ENCODE results near the gene ATP2B2. TPM values are rescaled to one million over a fixed set of nuclear protein-coding genes. Genes with fewer than 3 reads are reported as not detected.

ATP2B2 gene
- total RNA-seq, 1 donor from 2014 or later = 0.42 TPM

DNA sequence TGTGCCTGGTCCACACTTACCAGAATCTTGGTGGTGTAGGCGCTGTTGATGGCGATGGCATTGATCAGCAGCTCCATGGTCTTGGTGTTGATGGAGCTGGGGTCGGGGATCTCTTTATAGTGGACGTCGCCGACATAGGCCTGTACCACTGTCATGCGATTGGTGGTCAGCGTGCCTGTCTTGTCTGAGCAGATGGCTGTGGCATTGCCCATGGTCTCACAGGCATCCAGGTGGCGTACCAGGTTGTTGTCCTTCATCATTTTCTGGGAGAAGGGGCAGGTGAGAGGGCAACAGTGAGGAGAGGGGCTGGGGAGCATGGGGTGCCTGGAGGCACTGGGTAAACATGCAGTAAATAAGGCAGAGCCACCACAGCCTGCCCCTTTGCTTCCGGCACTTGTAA lies 133.6 kb downstream of the ATP2B2 start:
- Mint-ChIP-seq H3K4me3 (no peak overlapping the region), H3K4me1 (no peaks in the 10 kb centered on the region), H3K27me3 (ENCODE audit: low read depth) (peaks cover 12% of the 10 kb centered on the region), H3K36me3 (ENCODE audit: low read depth) (no peaks in the 10 kb centered on the region), H3K27ac (ENCODE audit: unreplicated experiment) (no peak overlapping the region), H3K9me3 (peaks cover 3% of the 10 kb centered on the region)
- DNase-seq (ENCODE audit: low read depth, low spot score) = no peak
- TF ChIP-seq, protein P1, sequence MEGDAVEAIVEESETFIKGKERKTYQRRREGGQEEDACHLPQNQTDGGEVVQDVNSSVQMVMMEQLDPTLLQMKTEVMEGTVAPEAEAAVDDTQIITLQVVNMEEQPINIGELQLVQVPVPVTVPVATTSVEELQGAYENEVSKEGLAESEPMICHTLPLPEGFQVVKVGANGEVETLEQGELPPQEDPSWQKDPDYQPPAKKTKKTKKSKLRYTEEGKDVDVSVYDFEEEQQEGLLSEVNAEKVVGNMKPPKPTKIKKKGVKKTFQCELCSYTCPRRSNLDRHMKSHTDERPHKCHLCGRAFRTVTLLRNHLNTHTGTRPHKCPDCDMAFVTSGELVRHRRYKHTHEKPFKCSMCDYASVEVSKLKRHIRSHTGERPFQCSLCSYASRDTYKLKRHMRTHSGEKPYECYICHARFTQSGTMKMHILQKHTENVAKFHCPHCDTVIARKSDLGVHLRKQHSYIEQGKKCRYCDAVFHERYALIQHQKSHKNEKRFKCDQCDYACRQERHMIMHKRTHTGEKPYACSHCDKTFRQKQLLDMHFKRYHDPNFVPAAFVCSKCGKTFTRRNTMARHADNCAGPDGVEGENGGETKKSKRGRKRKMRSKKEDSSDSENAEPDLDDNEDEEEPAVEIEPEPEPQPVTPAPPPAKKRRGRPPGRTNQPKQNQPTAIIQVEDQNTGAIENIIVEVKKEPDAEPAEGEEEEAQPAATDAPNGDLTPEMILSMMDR (conservative IDR thresholded peaks at IDR 0.05) = no peak

DNA sequence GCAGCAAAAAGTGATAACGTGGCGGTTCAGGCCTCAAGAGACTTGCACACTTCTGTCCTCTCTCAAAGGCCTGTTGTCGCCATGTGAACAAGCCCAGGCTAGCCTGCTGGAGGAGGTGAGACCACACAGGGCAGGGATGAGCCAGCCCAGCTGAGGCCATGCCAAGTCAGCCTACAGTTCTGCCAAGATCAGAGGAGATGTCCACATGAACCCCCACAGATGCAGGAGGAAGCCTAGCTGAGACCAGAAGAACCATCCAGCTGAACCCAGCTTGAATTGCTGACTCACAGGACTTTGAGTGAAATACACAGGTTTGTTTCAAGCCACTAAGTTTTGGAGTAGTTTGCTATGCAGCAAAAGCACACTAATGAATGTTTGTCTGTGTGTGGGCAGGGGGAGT lies 134.2 kb downstream of the ATP2B2 start:
- peak overlapping the region; percentile 73 for H3K27ac Mint-ChIP-seq (ENCODE audit: unreplicated experiment)
- no peaks in the 10 kb centered on the region for H3K36me3 Mint-ChIP-seq (ENCODE audit: low read depth)
- no peak overlapping the region for H3K4me3 Mint-ChIP-seq
- DNase-seq (ENCODE audit: low read depth, low spot score) = no peak
- peaks cover 6% of the 10 kb centered on the region for H3K4me1 Mint-ChIP-seq
- H3K9me3 Mint-ChIP-seq = peaks cover 3% of the 10 kb centered on the region
- TF ChIP-seq, protein P1 (conservative IDR thresholded peaks at IDR 0.05) = no peak
- H3K27me3 Mint-ChIP-seq (ENCODE audit: low read depth) = peaks cover 11% of the 10 kb centered on the region

DNA sequence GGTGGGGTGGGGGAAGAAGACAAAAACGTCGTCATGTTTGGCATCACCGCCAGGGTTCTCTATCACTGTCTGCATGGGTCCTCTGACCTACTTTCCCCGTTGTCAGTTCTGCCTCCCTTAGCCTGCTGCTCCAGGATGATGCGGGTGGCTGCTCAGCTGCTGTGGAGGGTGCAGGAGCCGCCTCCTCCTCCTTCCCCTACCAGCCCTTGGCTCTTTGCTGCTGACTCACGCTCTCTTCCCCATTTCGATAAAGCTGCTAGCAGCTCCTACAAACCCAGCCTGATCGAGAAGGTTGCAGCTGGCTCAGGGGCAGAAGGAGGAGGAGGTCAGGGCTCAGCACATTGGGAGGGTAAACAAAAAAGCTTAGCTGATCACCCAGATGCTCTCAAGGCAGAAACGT lies 135.0 kb downstream of the ATP2B2 start:
- Mint-ChIP-seq H3K36me3 (ENCODE audit: low read depth) (no peaks in the 10 kb centered on the region), H3K4me1 (peaks cover 6% of the 10 kb centered on the region), H3K9me3 (peaks cover 5% of the 10 kb centered on the region), H3K4me3 (no peak overlapping the region), H3K27me3 (ENCODE audit: low read depth) (peaks cover 8% of the 10 kb centered on the region), H3K27ac (ENCODE audit: unreplicated experiment) (no peak overlapping the region)
- TF ChIP-seq, protein P1 (conservative IDR thresholded peaks at IDR 0.05) = no peak
- no peak for DNase-seq (ENCODE audit: low read depth, low spot score)

DNA sequence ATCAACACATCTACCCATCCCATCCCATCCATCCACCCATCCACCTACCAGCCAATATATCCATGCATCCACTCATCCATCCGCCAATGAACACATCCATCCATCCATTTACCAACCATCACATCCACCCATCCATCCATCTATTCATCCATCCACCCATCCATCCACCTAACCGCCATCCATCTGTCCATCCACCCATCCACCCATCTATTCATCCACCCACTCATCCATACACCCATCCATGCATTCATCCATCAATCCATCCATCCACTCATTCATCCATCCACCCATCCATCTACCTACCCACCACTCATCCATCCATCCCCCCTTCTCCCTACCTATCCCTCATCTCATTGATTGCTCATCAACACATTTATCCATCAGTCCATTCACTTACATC lies 136.9 kb downstream of the ATP2B2 start:
- peaks cover 6% of the 10 kb centered on the region for H3K9me3 Mint-ChIP-seq

DNA sequence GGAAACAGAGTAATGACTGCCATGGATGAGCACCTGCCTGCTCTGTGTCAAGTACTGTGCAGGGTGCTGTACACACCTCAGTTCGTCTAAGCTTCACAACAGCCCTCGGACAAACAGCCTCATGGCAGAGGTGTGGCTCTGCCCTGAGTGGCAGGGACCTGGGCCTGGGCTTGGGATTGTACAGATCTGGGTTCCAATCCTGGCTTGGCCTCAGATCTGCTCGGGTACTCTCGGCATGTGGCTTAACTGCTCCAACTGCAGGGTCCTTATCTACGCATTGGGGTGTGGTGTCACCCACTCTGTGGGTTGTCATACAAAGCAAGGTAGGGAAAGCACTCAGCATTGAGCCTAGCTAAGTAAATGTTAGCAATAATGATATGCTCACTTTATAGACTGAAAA lies 137.9 kb downstream of the ATP2B2 start:
- DNase-seq (ENCODE audit: low read depth, low spot score) = no peak
- H3K4me1 Mint-ChIP-seq = peaks cover 6% of the 10 kb centered on the region
- no peak overlapping the region for H3K4me3 Mint-ChIP-seq
- H3K9me3 Mint-ChIP-seq = peaks cover 6% of the 10 kb centered on the region
- H3K27ac Mint-ChIP-seq (ENCODE audit: unreplicated experiment) = no peak overlapping the region
- peaks cover 8% of the 10 kb centered on the region for H3K27me3 Mint-ChIP-seq (ENCODE audit: low read depth)
- H3K36me3 Mint-ChIP-seq (ENCODE audit: low read depth) = no peaks in the 10 kb centered on the region
- TF ChIP-seq, protein P1 (conservative IDR thresholded peaks at IDR 0.05) = no peak

More for the DNA sequence above, 136.9 kb downstream of the ATP2B2 start:
- no peaks in the 10 kb centered on the region for H3K36me3 Mint-ChIP-seq (ENCODE audit: low read depth)
- H3K27ac Mint-ChIP-seq (ENCODE audit: unreplicated experiment) = no peak overlapping the region
- DNase-seq (ENCODE audit: low read depth, low spot score) = no peak
- H3K4me1 Mint-ChIP-seq = peaks cover 6% of the 10 kb centered on the region
- no peak overlapping the region for H3K4me3 Mint-ChIP-seq
- peaks cover 8% of the 10 kb centered on the region for H3K27me3 Mint-ChIP-seq (ENCODE audit: low read depth)
- TF ChIP-seq, protein P1 (conservative IDR thresholded peaks at IDR 0.05) = no peak

DNA sequence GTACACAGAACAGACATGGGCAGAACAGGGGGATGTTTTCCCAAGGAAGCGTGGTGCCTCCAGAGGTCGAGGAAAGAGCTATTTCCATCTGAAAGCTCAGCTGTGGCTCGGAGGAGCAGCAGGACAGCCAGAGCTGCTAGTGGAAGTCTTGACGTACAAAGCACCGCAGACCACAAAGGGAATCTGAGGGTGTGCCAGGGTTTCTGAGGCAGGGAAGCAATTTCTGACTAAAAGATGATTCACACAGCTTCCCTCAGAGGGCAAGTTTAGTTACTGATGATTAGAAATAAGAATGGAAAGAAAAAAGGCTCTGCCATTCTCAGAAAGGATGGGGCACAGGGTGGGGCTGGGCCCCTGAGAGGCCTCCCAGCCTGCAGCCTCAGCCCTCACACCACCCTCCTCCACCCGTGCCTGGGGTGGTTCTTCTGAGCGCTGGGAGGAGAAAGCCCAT lies 138.7 kb downstream of the ATP2B2 start:
- H3K27me3 Mint-ChIP-seq (ENCODE audit: low read depth) = peaks cover 8% of the 10 kb centered on the region
- no peak for DNase-seq (ENCODE audit: low read depth, low spot score)
- H3K4me1 Mint-ChIP-seq = peaks cover 6% of the 10 kb centered on the region
- H3K9me3 Mint-ChIP-seq = peaks cover 6% of the 10 kb centered on the region
- TF ChIP-seq, protein P1 (conservative IDR thresholded peaks at IDR 0.05) = no peak
- H3K4me3 Mint-ChIP-seq = no peak overlapping the region
- no peaks in the 10 kb centered on the region for H3K36me3 Mint-ChIP-seq (ENCODE audit: low read depth)
- H3K27ac Mint-ChIP-seq (ENCODE audit: unreplicated experiment) = no peak overlapping the region

All from neural crest cell (in vitro differentiated cells).